SK-N-SH (cell line): ENCODE data around the gene VMP1. TPM values are rescaled to one million over a fixed set of nuclear protein-coding genes. Genes with fewer than 3 reads are reported as not detected.

Experiments
- CTCF ChIA-PET: fragments of 300-600, 350-600 bp; formaldehyde crosslinking; extraction: SDS; loops from one replicate; lab custom pipeline; 2021; lab: Yijun Ruan, JAX
- POLR2A ChIA-PET: fragments of 350-600 bp; sonication (Branson Sonifier 250); formaldehyde crosslinking; extraction: SDS; loops from one replicate; lab custom pipeline; 2020; ENCODE audit warnings: antibody characterized with exemption, inconsistent platforms; lab: Yijun Ruan, JAX
- DNase-seq: peaks from one replicate; pipeline ENCODE4 v3.0.0; 2012
- H2AFZ ChIP-seq: fragments of 200-600 bp; sonication (generic); 2 replicates; pipeline ENCODE4 v1.8.1; 2016; ENCODE audit warnings: antibody characterized with exemption, mild to moderate bottlenecking, low read depth
- H3F3A ChIP-seq: fragments of 200-600 bp; sonication (generic); replicated peaks from 2 replicates; pipeline ENCODE3; 2016; ENCODE audit warnings: antibody characterized with exemption, mild to moderate bottlenecking; ENCODE audit not compliant: insufficient read depth
- H3K27ac ChIP-seq, 2 experiments: fragments of 200-500 bp in 1 of 2; fragments of 200-600 bp in 1 of 2; sonication (Bioruptor generic) in 1 of 2; sonication (generic), shearing (Covaris generic) in 1 of 2; 2 replicates each; pipeline versions ENCODE4 v1.5.1 to v1.6.1; 2014 to 2016; ENCODE audit warnings: low read depth in 2 of 2, inconsistent platforms in 1 of 2, low read length in 1 of 2, mild to moderate bottlenecking in 1 of 2, mixed read lengths in 1 of 2
- H3K27me3 ChIP-seq: fragments of 200-600 bp; sonication (generic), shearing (Covaris generic); 2 replicates; pipeline ENCODE4 v1.6.1; 2016; ENCODE audit warnings: mixed run types; ENCODE audit not compliant: insufficient read depth
- H3K36me3 ChIP-seq, 2 experiments: fragments of 200-500 bp in 1 of 2; fragments of 200-600 bp in 1 of 2; sonication (Bioruptor generic) in 1 of 2; sonication (generic) in 1 of 2; replicated peaks in 1 of 2; 2 replicates each; pipeline versions ENCODE3 to v1.5.1; 2014 to 2016; ENCODE audit warnings: low read length in 1 of 2, mild to moderate bottlenecking in 1 of 2; ENCODE audit not compliant: insufficient read depth in 2 of 2, control insufficient read depth in 1 of 2
- H3K4me1 ChIP-seq, 2 experiments: fragments of 200-500 bp in 1 of 2; fragments of 200-600 bp in 1 of 2; sonication (Bioruptor generic) in 1 of 2; sonication (generic), shearing (Covaris generic) in 1 of 2; 2 replicates each; pipeline versions ENCODE4 v1.5.1 to v1.6.1; 2014 to 2016; ENCODE audit warnings: low read depth in 1 of 2, low read length in 1 of 2, mixed run types in 1 of 2; ENCODE audit not compliant: insufficient read depth in 2 of 2, control insufficient read depth in 1 of 2
- H3K4me2 ChIP-seq: fragments of 200-600 bp; sonication (generic), shearing (Covaris generic); 2 replicates; pipeline ENCODE4 v1.6.1; 2017; ENCODE audit warnings: mixed run types
- H3K4me3 ChIP-seq, 2 experiments: fragments of 200-500 bp in 1 of 2; fragments of 200-600 bp in 1 of 2; sonication (Bioruptor generic) in 1 of 2; sonication (generic), shearing (Covaris generic) in 1 of 2; 2 replicates each; pipeline versions ENCODE4 v1.5.1 to v1.8.1; 2014 to 2016; ENCODE audit warnings: low read depth in 2 of 2, inconsistent platforms in 1 of 2, low read length in 1 of 2, mild to moderate bottlenecking in 1 of 2, mixed read lengths in 1 of 2, moderate library complexity in 1 of 2
- H3K79me2 ChIP-seq: fragments of 200-600 bp; sonication (generic); 2 replicates; pipeline ENCODE4 v1.8.1; 2017; ENCODE audit warnings: mild to moderate bottlenecking; ENCODE audit not compliant: insufficient read depth
- H3K9ac ChIP-seq: fragments of 200-600 bp; sonication (generic); 2 replicates; pipeline ENCODE4 v1.6.1; 2017; ENCODE audit warnings: mixed run types
- H3K9me2 ChIP-seq: fragments of 200-600 bp; sonication (generic); 2 replicates; pipeline ENCODE4 v1.6.1; 2017; ENCODE audit warnings: mixed run types
- H3K9me3 ChIP-seq: fragments of 200-600 bp; sonication (generic); 2 replicates; pipeline ENCODE4 v1.6.1; 2017; ENCODE audit warnings: mixed run types, mild to moderate bottlenecking, moderate library complexity
- H4K20me1 ChIP-seq: fragments of 200-600 bp; sonication (generic); 2 replicates; pipeline ENCODE4 v1.6.1; 2017; ENCODE audit warnings: mild to moderate bottlenecking, mixed run types; ENCODE audit not compliant: insufficient read depth
- CHD2 ChIP-seq: fragments of 150-350 bp; IDR thresholded peaks from 2 replicates; pipeline ENCODE4 v1.6.1; 2018; ENCODE audit warnings: low read length; ENCODE audit not compliant: partially characterized antibody
- CTCF ChIP-seq: fragments of 200-600 bp; sonication (generic); IDR thresholded peaks from 2 replicates; pipeline ENCODE4 v1.6.1; 2017; ENCODE audit warnings: antibody characterized with exemption, mild to moderate bottlenecking, moderate library complexity
- ELF1 ChIP-seq: IDR thresholded peaks from 2 replicates; pipeline ENCODE4 v1.4.0; 2012
- FOSL2 ChIP-seq: IDR thresholded peaks from 2 replicates; pipeline ENCODE4 v1.4.0; 2012; ENCODE audit warnings: low read depth, mild to moderate bottlenecking, moderate library complexity, borderline replicate concordance
- FOXM1 ChIP-seq: IDR thresholded peaks from 2 replicates; pipeline ENCODE4 v1.4.0; 2012; ENCODE audit warnings: low read depth, mild to moderate bottlenecking
- GABPA ChIP-seq: IDR thresholded peaks from 2 replicates; pipeline ENCODE4 v1.4.0; 2012; ENCODE audit warnings: low read depth, mild to moderate bottlenecking
- JUND ChIP-seq: IDR thresholded peaks from 2 replicates; pipeline ENCODE4 v1.4.0; 2012
- NFIC ChIP-seq: IDR thresholded peaks from 2 replicates; pipeline ENCODE4 v1.4.0; 2012; ENCODE audit warnings: borderline replicate concordance
- POLR2AphosphoS5 ChIP-seq: IDR thresholded peaks from 2 replicates; pipeline ENCODE4 v1.6.1; 2012; ENCODE audit warnings: low read depth, low read length
- REST ChIP-seq: IDR thresholded peaks from 2 replicates; pipeline ENCODE4 v1.6.1; 2012; ENCODE audit warnings: mild to moderate bottlenecking, low read depth, low read length, moderate library complexity
- RFX5 ChIP-seq: IDR thresholded peaks from 2 replicates; pipeline ENCODE4 v1.6.1; 2012; ENCODE audit warnings: mild to moderate bottlenecking, improper control_type of control experiment, low read length
- RXRA ChIP-seq: IDR thresholded peaks from 2 replicates; pipeline ENCODE4 v1.4.0; 2012; ENCODE audit warnings: low read depth, mild to moderate bottlenecking, borderline replicate concordance
- SIN3A ChIP-seq: IDR thresholded peaks from 2 replicates; pipeline ENCODE4 v1.6.1; 2012; ENCODE audit warnings: low read depth, mild to moderate bottlenecking, low read length, moderate library complexity, borderline replicate concordance
- TAF1 ChIP-seq: IDR thresholded peaks from 2 replicates; pipeline ENCODE4 v1.6.1; 2012; ENCODE audit warnings: low read depth, mild to moderate bottlenecking, low read length, moderate library complexity, borderline replicate concordance
- TCF12 ChIP-seq: IDR thresholded peaks from 2 replicates; pipeline ENCODE4 v1.4.0; 2012
- USF1 ChIP-seq: IDR thresholded peaks from 2 replicates; pipeline ENCODE4 v1.4.0; 2012; ENCODE audit warnings: low read depth, borderline replicate concordance
- USF2 ChIP-seq: fragments of 150-350 bp; IDR thresholded peaks from 2 replicates; pipeline ENCODE4 v1.6.1; 2017; ENCODE audit warnings: antibody characterized with exemption, low read length, low read depth, borderline replicate concordance
- ZBTB33 ChIP-seq: IDR thresholded peaks from 2 replicates; pipeline ENCODE4 v1.4.0; 2012; ENCODE audit warnings: low read depth, borderline replicate concordance
- WGBS: methylation state at CpG from one replicate; pipeline ENCODE4 v1.1.6; 2017; ENCODE audit warnings: low lambda C conversion rate; 5-methylcytosine and 5-hydroxymethylcytosine counted together
- polyA plus RNA-seq, 3 experiments: library from polyadenylated mRNA; depleted of rRNA; stranded (reverse); fragments of >200 nt; gene quantifications; 2 replicates each; pipeline ENCODE4 v1.2.3, GENCODE V29; 2012
- TF ChIP-seq, protein P1 (sequence below): fragments of 150-350 bp; IDR thresholded peaks from 2 replicates; pipeline ENCODE4 v1.6.1; 2016; ENCODE audit warnings: mild to moderate bottlenecking, low read depth, low read length

VMP1 gene
- polyA plus RNA-seq, 1 of the 3 experiments (the other 2 are of a cell fraction): 169 TPM

GRCh38 chr17:59688008-59688407, 19.4 kb upstream of the VMP1 start:
- no peaks in the 10 kb centered on the region for H3K9me3 ChIP-seq
- peak overlapping the region in 1 of 2 experiments; percentile 6; a peak in 1 of 4 replicates for H3K27ac ChIP-seq
- H4K20me1 ChIP-seq: 0 out of 2 replicates have a peak, but pooled peaks cover 19% of the 10 kb centered on the region
- peaks cover 0 to 2% of the 10 kb centered on the region in 2 experiments; a peak in 2 of 4 replicates for H3K4me1 ChIP-seq
- CTCF ChIA-PET: interaction anchor here (1.3 to 1.9 kb wide), 5 partner anchors 9 to 65 kb away, joined by 3 to 7 read pairs (median 3); no protein-coding TSS in a partner anchor
- no peak for DNase-seq
- H3K9me2 ChIP-seq: no peaks in the 10 kb centered on the region
- TF ChIP-seq REST: no peak
- TF ChIP-seq NFIC: no peak
- no peak for TF ChIP-seq RXRA
- no peak for TF ChIP-seq SIN3A
- TF ChIP-seq ELF1: no peak
- no peak for TF ChIP-seq CTCF
- no peak for TF ChIP-seq RFX5
- TF ChIP-seq TAF1: no peak
- no peak for TF ChIP-seq FOXM1
- TF ChIP-seq JUND: no peak
- TF ChIP-seq ZBTB33: no peak
- no peak for TF ChIP-seq USF1
- TF ChIP-seq GABPA: no peak
- TF ChIP-seq POLR2AphosphoS5: no peak; the same call in 1 of the 2 replicates
- TF ChIP-seq, protein P1, sequence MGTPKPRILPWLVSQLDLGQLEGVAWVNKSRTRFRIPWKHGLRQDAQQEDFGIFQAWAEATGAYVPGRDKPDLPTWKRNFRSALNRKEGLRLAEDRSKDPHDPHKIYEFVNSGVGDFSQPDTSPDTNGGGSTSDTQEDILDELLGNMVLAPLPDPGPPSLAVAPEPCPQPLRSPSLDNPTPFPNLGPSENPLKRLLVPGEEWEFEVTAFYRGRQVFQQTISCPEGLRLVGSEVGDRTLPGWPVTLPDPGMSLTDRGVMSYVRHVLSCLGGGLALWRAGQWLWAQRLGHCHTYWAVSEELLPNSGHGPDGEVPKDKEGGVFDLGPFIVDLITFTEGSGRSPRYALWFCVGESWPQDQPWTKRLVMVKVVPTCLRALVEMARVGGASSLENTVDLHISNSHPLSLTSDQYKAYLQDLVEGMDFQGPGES: no peak
- no peak for TF ChIP-seq FOSL2
- TF ChIP-seq TCF12: no peak
- TF ChIP-seq USF2: no peak
- TF ChIP-seq CHD2: no peak
- TF ChIP-seq, all 33 proteins: peak for 0
- H3K4me2 ChIP-seq: no peak overlapping the region
- POLR2A ChIA-PET: interaction anchor here (1.1 kb wide), 2 partner anchors 9 to 19 kb away, joined by 3 to 6 read pairs; partner anchors contain the start of genes PTRH2 and VMP1
- no peak overlapping the region for H3K9ac ChIP-seq
- peaks cover 84 to 97% of the 10 kb centered on the region in 2 experiments for H3K36me3 ChIP-seq
- peaks cover 77% of the 10 kb centered on the region for H3F3A ChIP-seq
- H2AFZ ChIP-seq: no peak overlapping the region
- H3K27me3 ChIP-seq: no peaks in the 10 kb centered on the region
- 96% methylated on average over 1 of the region's 1 CpG for WGBS
- no peak overlapping the region for H3K4me3 ChIP-seq
- peaks cover 96% of the 10 kb centered on the region for H3K79me2 ChIP-seq
